ENCODE data around the gene PICK1.

DNA sequence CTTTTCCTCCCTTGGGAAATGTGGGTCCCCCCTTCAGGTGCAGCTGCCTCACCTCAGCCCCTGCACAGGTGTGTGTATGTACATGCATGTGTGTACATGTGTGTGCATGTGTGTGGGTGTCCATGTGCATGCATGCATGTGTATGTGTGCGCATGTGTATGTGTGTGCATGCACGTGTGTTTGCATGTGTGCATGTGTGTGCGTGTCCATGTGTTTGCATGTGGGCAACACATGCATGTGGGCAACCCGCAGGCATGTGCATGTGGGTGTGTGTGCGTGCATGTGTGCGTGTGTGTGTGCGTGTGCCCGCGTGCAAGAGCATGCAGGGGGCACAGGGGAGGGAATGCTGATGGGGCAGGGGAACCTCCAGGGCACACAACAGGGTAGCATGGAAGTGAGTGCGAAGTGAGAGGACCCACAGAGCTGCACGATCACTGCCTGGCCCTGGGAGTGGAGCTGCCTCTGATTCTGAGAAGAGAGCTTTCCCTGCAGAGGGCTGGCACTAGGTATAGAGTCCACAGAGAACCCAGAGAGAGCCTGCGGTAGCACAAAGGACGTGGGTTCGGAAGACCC is 67.9 kb downstream of the PICK1 start:
- TF ChIP-seq, protein P1, sequence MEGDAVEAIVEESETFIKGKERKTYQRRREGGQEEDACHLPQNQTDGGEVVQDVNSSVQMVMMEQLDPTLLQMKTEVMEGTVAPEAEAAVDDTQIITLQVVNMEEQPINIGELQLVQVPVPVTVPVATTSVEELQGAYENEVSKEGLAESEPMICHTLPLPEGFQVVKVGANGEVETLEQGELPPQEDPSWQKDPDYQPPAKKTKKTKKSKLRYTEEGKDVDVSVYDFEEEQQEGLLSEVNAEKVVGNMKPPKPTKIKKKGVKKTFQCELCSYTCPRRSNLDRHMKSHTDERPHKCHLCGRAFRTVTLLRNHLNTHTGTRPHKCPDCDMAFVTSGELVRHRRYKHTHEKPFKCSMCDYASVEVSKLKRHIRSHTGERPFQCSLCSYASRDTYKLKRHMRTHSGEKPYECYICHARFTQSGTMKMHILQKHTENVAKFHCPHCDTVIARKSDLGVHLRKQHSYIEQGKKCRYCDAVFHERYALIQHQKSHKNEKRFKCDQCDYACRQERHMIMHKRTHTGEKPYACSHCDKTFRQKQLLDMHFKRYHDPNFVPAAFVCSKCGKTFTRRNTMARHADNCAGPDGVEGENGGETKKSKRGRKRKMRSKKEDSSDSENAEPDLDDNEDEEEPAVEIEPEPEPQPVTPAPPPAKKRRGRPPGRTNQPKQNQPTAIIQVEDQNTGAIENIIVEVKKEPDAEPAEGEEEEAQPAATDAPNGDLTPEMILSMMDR (IDR thresholded peaks at IDR 0.05) = no peak
- no peak for TF ChIP-seq POLR2AphosphoS5 (IDR thresholded peaks at IDR 0.05)
